SKM-1 treated with dmso at 0.1 percent for 144 hours (cell line): ENCODE results near the gene WDR6.
A peak's percentile ranks its signal among the peaks of the same experiment; 100 is the strongest.

Experiments used
- DNase-seq: peaks from one replicate; lab custom pipeline; 2025; ENCODE audit not compliant: unreplicated experiment; lab: John Stamatoyannopoulos, UW

WDR6 gene

DNA sequence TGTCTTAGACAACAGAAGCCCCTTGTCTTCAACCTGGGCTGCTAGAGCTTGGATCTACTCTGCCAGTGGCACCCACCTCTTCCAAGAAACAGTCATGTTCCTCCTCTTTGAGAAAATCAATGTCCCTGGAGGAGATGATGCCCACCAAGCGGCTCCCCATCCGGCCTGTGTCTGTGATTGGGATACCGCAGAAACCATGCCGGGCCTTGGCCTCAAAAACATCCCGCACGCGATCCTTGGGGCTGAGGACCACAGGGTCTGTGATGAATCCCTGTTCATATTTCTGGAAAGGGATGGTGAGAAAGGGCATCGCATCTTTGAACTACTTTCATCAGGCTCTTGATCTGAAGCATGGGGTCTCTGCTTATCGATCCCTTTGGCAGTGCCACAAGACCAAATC is 20.4 kb downstream of the WDR6 start:
- no peak for DNase-seq

DNA sequence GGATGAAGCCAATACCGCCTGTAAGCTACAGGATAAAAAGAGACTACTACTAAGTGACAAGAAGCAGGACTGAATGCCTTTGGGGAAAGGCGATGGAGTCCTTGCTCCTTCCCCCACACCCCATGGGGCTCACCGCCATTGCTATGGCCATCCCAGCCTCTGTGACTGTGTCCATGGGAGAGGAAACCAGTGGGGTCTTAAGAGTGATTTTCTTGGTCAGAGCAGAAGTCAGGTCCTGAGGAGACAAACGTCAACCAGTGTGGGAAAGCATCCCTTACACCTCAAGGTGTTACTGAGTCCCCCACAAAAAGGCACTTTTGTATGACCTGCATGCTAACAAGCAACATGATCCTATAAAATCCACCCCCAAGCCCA is 21.1 kb downstream of the WDR6 start:
- no peak for DNase-seq

DNA sequence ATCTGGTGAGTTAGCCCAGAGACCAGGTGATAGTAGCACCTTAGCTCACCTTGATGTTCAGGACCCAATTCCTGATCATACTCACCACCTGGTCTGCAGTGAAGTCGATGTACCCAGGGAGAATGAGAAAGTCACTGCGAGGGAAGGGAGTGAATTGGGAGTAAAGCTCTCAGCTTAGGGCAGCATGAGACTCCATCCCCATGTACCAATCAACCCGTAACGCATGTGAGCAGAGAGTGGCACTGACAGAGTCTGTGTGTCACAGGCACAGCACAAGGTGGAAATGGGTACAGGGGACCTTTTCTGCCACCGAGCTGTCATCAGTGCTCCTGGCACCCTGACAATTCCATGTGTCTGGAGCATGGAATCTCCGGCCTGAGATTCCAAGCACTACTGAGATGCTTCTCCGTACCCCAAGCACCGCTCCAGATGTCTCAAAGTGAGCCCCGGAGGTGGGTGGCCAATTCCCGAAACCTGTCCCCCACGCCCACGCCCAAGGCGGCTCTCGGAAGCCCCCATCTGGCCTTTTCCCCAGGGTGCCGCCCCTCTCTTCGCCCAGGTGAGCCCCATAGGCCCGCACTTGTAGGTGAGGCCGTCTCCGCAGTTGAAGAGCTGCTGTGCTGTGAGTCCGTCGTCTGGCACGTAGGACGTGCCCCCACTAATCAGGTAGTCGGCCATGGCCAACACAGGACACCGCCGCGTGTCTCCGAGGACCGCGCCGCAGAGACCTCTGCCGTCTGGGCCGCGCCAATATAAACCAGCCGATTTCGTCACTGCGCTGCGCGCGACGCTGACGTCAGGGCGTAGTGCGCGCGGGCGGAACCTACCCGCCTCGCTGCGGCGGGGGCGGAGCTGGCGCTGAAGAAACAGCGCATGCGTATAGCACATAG is 21.7 kb downstream of the WDR6 start, which contains the start of gene IMPDH2:
Gene IMPDH2, minus strand, starts transcription at position 726 of the 890 bp plus-strand sequence. Its CDS starts 48 bp downstream, at position 678.
- DNase-seq: peak; percentile 86

DNA sequence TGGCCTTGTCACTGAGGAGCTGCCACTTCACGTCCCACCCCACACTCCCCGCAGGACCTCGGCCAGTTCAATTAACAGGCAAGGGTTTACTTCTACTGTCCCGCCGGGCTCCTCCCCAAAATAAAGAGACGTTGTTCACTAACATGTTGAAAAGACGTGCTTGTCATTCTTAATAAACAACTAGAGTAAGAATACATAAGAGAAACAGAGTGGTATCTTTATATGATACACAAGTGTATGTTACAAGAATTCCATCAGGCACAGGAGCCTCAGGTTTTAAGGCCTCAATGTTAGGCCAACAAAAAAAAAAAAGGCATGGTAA is 22.3 kb downstream of the WDR6 start:
- DNase-seq: no peak

DNA sequence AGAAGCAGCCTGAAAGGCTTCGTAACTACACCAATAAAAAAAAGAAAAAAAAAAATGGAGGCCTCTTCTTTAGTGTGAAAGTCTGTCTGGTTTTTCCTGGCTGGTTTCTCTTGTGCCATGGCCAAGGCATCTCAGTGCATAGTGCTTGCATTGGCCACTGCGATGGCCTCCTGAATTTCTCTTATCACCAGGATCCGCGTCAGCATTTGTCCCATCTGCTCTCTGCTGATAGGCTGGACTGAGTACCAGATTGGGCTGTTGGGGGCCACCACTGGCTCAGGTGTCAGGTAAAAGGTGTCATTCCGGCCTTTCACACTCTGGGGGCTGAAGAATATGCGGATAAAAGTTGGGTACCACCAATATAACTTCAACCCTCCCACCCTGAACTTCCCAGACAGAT is 23.1 kb downstream of the WDR6 start:
- DNase-seq: no peak

DNA sequence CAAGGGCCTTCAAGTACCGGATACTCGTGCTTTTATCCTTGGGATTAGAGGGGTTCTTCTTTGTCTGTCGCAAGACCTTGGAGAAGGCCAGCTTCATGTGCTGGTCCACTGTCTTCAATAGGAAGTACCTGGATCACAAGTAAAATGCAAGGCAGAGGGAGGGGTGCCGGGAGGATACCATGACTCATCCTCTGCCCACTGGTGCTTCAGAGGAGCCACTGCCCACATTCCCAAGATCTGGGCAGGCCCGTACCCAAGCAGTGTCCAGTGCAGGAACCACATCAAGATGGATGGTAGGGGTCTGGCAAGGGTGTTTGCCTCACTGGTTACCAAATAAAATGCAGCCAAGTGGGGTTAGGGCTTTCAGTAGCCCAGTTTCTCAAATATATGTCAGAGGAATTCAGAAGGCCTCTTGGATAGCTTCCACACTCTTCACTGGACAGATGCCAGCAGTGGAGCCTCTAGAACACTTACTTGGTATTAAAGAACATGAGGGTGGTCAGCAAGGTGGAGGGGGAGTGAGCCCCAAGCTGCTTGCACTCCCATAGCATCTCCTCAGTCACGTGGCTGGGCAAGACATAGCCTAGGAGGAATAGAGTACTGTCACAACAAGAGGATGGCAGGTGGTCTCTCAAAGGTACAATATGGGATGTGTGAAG is 25.6 kb downstream of the WDR6 start:
- DNase-seq: no peak

DNA sequence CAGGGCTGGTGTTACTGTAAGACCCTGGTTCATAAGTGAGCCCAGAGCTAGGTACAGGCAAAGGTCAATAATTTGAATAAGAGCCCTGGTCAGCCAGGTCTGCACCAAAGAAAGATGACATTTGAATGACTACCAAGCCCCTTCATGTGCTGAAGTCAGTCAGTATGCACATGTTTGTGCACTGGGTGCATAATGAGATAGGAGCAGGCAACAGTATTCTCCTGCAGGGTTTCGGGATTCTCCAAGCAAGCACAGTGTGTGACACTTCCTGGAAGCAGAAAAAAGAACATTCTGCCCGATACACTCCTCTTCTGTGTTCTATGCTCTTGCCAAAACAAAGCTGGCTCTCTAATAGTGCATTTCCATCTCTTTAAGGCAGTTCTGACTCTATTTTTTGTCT is 27.5 kb downstream of the WDR6 start:
- no peak for DNase-seq

DNA sequence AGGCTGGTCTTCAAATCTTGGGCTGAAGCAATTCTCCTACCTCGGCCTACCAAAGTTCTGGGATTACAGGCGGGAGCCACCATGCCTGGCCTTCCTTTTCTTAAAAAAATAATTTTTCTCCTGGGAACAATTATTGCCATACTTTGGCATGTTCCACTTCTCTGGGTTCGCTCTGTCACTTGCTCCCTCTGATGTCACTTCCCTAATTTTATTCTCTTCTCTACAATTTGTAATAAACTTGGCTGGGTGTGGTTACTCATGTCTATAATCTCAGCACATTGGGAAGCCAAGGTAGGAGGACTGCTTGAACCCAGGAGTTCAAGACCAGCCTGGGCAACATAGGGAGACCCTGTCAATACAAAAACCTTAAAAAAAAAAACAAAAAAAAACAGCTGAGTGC is 28.1 kb downstream of the WDR6 start:
- DNase-seq: no peak

- DNase-seq: no peak
These were observed 46.4 kb downstream of the WDR6 start for GRCh38 chr3:49053543-49053942.

DNA sequence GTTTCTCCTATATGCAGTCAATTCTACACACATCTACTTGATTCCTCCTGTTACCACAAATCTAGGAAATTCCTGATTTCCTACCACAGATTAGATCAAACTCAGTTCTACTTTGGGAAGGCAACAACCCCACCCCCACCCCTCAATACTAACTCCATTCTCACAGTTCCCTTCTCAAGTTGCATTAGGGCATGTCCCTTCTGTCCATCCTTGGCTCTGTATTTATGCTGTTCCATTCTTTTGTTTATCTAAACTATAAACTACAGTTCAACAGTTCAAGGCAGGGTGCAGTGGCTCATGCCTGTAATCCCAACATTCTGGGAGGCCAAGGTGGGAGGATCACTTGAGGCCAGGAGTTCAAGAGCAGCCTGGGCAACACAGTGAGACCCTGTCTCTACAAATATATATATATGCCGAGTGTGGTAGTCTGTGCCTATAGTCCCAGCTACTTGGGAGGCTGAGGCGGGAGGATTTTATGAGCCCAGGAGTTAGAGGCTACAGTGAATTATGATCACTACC is 47.2 kb downstream of the WDR6 start:
- no peak for DNase-seq

GRCh38 chr3:49057268-49057667 is 50.1 kb downstream of the WDR6 start:
- DNase-seq: no peak

- DNase-seq: no peak
These were observed 50.8 kb downstream of the WDR6 start for GRCh38 chr3:49058011-49058410.
